ENCODE measurements around the gene STARD10.

STARD10 gene

GRCh38 chr11:72758690-72759389 is 35.0 kb downstream of the STARD10 start:
- DNase-seq (ENCODE audit: low read depth), result peak; percentile 98
- TF ChIP-seq, protein P1, sequence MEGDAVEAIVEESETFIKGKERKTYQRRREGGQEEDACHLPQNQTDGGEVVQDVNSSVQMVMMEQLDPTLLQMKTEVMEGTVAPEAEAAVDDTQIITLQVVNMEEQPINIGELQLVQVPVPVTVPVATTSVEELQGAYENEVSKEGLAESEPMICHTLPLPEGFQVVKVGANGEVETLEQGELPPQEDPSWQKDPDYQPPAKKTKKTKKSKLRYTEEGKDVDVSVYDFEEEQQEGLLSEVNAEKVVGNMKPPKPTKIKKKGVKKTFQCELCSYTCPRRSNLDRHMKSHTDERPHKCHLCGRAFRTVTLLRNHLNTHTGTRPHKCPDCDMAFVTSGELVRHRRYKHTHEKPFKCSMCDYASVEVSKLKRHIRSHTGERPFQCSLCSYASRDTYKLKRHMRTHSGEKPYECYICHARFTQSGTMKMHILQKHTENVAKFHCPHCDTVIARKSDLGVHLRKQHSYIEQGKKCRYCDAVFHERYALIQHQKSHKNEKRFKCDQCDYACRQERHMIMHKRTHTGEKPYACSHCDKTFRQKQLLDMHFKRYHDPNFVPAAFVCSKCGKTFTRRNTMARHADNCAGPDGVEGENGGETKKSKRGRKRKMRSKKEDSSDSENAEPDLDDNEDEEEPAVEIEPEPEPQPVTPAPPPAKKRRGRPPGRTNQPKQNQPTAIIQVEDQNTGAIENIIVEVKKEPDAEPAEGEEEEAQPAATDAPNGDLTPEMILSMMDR (conservative IDR thresholded peaks at IDR 0.05; ENCODE audit: low read depth, low read length), result no peak
- H3K4me3 ChIP-seq (ENCODE audit: low read depth, low read length), result no peak overlapping the region

DNA sequence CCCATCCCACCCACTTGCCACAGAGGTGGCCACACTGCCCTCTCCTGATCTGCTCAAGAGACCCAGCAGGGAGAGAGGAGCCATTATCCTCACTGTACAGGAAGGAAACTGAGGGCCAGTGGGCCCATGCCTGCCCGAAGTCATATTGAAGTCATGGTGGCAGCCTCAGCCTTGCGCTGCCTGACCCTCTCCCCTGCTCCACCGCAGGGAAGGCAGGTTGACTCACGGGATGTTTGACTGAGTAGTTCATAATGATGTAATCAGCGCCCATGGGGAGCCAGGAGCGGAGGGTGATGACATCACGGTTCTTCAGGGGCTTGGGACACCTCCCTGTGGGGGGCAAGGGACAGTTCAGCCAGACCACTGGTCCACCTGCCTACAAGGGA is 35.5 kb downstream of the STARD10 start:
- TF ChIP-seq, protein P1 (conservative IDR thresholded peaks at IDR 0.05; ENCODE audit: low read depth, low read length), result no peak
- H3K4me3 ChIP-seq (ENCODE audit: low read depth, low read length), result no peak overlapping the region
- DNase-seq (ENCODE audit: low read depth), result peak; percentile 94

DNA sequence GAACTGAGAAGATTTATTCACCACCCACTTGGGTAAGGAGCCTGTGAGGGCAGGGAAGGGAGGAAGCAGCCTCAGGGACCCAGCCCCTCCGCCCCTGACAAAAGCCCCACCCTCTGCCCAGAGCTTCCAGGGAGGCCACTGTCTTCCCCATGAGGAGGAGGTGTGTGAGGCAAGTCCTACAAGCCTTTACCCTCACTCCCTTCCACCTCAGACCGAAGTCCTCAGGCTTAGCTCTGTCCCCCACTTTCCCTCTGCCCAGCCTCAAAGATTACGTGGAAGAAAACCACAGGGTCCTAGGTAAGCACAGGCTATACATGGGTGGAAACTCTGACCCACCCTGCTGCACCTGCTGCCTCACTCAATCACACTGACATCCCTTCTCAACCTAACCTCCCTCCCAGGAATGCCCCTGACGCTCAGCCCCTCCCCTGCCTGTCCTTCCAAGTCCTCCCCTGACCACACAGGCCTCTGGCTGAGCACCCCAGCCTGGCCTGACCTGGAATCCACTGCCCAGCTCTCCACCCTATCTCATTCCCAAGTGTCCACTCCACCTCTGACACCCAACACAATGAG is 38.0 kb downstream of the STARD10 start:
- DNase-seq (ENCODE audit: low read depth), result no peak
- TF ChIP-seq, protein P1 (conservative IDR thresholded peaks at IDR 0.05; ENCODE audit: low read depth, low read length), result no peak
- H3K4me3 ChIP-seq (ENCODE audit: low read depth, low read length), result no peak overlapping the region

GRCh38 chr11:72754544-72755155 is 39.2 kb downstream of the STARD10 start:
- no peak overlapping the region for H3K4me3 ChIP-seq (ENCODE audit: low read depth, low read length)
- no peak for DNase-seq (ENCODE audit: low read depth)
- TF ChIP-seq, protein P1 (conservative IDR thresholded peaks at IDR 0.05; ENCODE audit: low read depth, low read length), result no peak

DNA sequence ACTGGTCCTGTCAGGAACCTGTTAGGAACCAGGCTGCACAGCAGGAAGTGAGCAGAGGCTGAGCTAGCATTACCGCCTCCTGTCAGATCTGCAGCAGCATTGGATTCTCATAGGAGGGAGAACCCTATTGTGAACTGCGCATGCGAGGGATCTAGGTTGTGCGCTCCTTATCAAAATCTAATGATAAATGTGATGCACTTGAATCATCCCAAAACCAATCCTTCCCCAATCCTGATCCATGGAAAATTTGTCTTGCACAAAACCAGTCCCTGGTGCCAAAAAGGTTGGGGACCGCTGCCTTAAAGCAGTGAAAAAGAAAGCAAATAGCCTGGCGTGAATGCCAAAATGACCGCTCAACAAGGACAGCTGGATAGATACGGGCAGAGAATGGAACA is 39.7 kb downstream of the STARD10 start:
- TF ChIP-seq, protein P1 (conservative IDR thresholded peaks at IDR 0.05; ENCODE audit: low read depth, low read length), result no peak
- DNase-seq (ENCODE audit: low read depth), result no peak
- H3K4me3 ChIP-seq (ENCODE audit: low read depth, low read length), result no peak overlapping the region

- H3K4me3 ChIP-seq (ENCODE audit: low read depth, low read length), result no peak overlapping the region
- DNase-seq (ENCODE audit: low read depth), result no peak
- TF ChIP-seq, protein P1 (conservative IDR thresholded peaks at IDR 0.05; ENCODE audit: low read depth, low read length), result peak; percentile 23
Observed at GRCh38 chr11:72753341-72754148, 40.3 kb downstream of the STARD10 start.

All from choroid plexus epithelial cell (primary cell).